ENCODE measurements around the gene HCLS1. TPM values are rescaled to one million over a fixed set of nuclear protein-coding genes. Genes with fewer than 3 reads are reported as not detected.

The HCLS1 gene, protein sequence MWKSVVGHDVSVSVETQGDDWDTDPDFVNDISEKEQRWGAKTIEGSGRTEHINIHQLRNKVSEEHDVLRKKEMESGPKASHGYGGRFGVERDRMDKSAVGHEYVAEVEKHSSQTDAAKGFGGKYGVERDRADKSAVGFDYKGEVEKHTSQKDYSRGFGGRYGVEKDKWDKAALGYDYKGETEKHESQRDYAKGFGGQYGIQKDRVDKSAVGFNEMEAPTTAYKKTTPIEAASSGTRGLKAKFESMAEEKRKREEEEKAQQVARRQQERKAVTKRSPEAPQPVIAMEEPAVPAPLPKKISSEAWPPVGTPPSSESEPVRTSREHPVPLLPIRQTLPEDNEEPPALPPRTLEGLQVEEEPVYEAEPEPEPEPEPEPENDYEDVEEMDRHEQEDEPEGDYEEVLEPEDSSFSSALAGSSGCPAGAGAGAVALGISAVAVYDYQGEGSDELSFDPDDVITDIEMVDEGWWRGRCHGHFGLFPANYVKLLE
- total RNA-seq (2021; fragmentation: NEBNext Ultra II Directional; extraction: Animal tissue kit (Norgen Biotek cat#: 25700)) = 0.86 and 1.3 TPM in 2 replicates
- 0.46 and 0.53 TPM in 2 replicates for polyA plus RNA-seq (2011; rRNA removed)
- 0.87 TPM for polyA plus RNA-seq (2011; cell fraction: cytosol; rRNA removed)
- 0.70 TPM for polyA plus RNA-seq (2011; cell fraction: nucleus; rRNA removed)
- 0.70 to 1.0 TPM (median 0.92 TPM) in 4 replicates for polyA plus RNA-seq (2012, experiment 1 of 2)
- polyA plus RNA-seq (2012, experiment 2 of 2) = 0.16 TPM
- polyA plus RNA-seq (2013, experiment 1 of 2) = 1.3 TPM
- 1.2 TPM for polyA plus RNA-seq (2013, experiment 2 of 2)
- polyA minus RNA-seq (2011; rRNA and poly(A)+ RNA removed) = 0.44 and 0.56 TPM in 2 replicates
- not detected for polyA minus RNA-seq (2011; cell fraction: cytosol; rRNA and poly(A)+ RNA removed)
- 0.70 TPM for polyA minus RNA-seq (2011; cell fraction: nucleus; rRNA and poly(A)+ RNA removed)
- long read RNA-seq, experiment 1 = 0 reads
- long read RNA-seq, experiment 2, partial matches to known transcripts = 0 of 1 reads
- long read RNA-seq, experiment 2, other reads (novel, unspliced or antisense) = 0 of 1 reads

DNA sequence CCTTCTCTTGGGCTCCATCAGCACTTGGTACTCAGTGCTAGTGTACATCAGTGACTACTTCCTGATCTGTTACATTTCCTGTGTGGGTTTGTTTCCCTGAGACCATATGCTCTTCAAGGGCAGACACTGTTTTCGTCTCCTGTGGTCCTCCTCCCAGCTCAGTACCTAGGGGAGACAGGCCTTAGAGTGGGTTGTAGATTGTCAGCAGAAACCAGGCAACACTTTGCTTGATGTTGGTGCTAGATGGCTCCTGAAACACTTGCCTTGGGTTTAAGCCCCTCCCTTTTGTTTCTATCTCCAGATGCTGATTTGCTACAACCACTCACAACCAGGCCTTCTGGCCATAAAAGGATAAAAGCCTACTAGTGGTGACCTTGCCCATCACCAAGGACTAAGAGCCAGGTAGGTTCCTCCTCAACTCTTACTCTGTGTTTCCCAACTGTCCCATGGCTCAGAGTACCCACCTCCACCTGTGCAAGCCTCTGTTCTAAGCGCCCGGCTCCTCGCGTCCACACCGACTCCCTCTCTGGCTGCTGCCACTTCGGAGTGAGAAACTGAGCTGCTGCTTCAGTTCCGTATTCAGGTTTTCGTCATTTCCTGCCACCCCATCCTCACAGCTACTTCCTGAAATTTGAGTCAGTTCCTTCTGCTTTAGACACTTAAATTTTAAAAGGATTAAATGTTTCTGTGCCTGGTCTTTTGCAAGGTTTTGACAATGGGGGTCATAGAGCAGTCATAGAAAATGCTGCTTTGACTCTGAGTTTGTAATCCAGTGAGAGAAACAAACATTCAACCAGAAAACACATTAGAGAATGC is at the start of gene HCLS1:
TSS of gene HCLS1 (minus strand) at position 548 of the 816 bp plus-strand sequence. CDS start 2,556 bp downstream, outside the sequence.
- H3K27ac ChIP-seq (ENCODE audit: low read depth, low read length) = no peak within 1 kb of the TSS
- no peak within 1 kb of the TSS for H2BK15ac ChIP-seq (ENCODE audit: low read length)
- TF ChIP-seq CEBPB (IDR thresholded peaks at IDR 0.05; ENCODE audit: low read depth, low read length) = no peak
- TF ChIP-seq SRF (IDR thresholded peaks at IDR 0.05; ENCODE audit: low read depth, low read length) = peak; percentile 67
- TF ChIP-seq, protein P1, sequence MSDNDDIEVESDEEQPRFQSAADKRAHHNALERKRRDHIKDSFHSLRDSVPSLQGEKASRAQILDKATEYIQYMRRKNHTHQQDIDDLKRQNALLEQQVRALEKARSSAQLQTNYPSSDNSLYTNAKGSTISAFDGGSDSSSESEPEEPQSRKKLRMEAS (IDR thresholded peaks at IDR 0.05) = no peak
- no peak within 1 kb of the TSS for H4K91ac ChIP-seq (replicated peaks; ENCODE audit: insufficient read length, low read length)
- H2BK20ac ChIP-seq (ENCODE audit: low read length) = no peak within 1 kb of the TSS
- DNase-seq (ENCODE audit: low read depth in 1 of 2, low spot score in 2 of 2) (no peak), FAIRE-seq (no peak)
- ChIA-PET POLR2A (ENCODE audit: partially characterized antibody) (interaction anchor here (0.9 to 1.6 kb wide), 2 partner anchors 10 to 114 kb away, joined by 4 to 5 read pairs; partner anchors contain the start of gene POLQ), CTCF (ENCODE audit: partially characterized antibody) (interaction anchor here (0.6 to 2.1 kb wide), 2 partner anchors 10 to 114 kb away, joined by 3 to 8 read pairs; partner anchors contain the start of gene POLQ)
- H3K9ac ChIP-seq (replicated peaks in 1 of 4; ENCODE audit: extremely low read depth in 1 of 4, low read depth in 3 of 4, low read length in 3 of 4) = no peak within 1 kb of the TSS
- peaks cover 0 to 10% (median 0%) of the 10 kb centered on the region in 4 experiments; a peak in 2 of 7 replicates for H3K4me1 ChIP-seq (replicated peaks in 1 of 4; ENCODE audit: control insufficient read depth in 3 of 4, insufficient read depth in 4 of 4, low read length in 3 of 4)
- H3K14ac ChIP-seq (ENCODE audit: insufficient read length) = no peak within 1 kb of the TSS
- no peaks in the 10 kb centered on the region for H3K79me1 ChIP-seq (ENCODE audit: low read depth, low read length)
- no peak within 1 kb of the TSS for H3K4me2 ChIP-seq (ENCODE audit: insufficient read depth in 1 of 2, low read depth in 2 of 2, low read length in 2 of 2)
- WGBS, 2 experiments (ENCODE audit: extremely low coverage in 1 of 2, insufficient coverage in 1 of 2, insufficient read length in 1 of 2, insufficient replicate concordance in 2 of 2, low coverage in 1 of 2, low lambda C conversion rate in 2 of 2, missing lambda C conversion rate in 1 of 2) = 94% methylated on average over 9 of the region's 9 CpGs; no CpG with 5 or more reads in 1 of the 2 experiments
- no peak within 1 kb of the TSS for H3K18ac ChIP-seq (ENCODE audit: extremely low read depth, low read length)
- peaks cover 0 to 11% (median 9%) of the 10 kb centered on the region in 4 experiments; a peak in 5 of 8 replicates for H3K36me3 ChIP-seq (ENCODE audit: control insufficient read depth in 2 of 4, insufficient read depth in 4 of 4, low read length in 3 of 4)
- H3K4me3 ChIP-seq (ENCODE audit: extremely low read depth in 1 of 4, insufficient read depth in 2 of 4, low read depth in 3 of 4, low read length in 4 of 4) = no peak within 1 kb of the TSS
- H2BK12ac ChIP-seq (ENCODE audit: low read depth, low read length) = 0 out of 2 replicates have a peak within 1 kb of the TSS, but pooled peaks have one; percentile 40
- H4K5ac ChIP-seq (ENCODE audit: insufficient read length, low read depth, low read length) = no peak within 1 kb of the TSS
- H3K4ac ChIP-seq (replicated peaks; ENCODE audit: insufficient read length, low read depth, low read length) = no peak within 1 kb of the TSS
- H2BK5ac ChIP-seq (ENCODE audit: low read depth, low read length) = 0 out of 2 replicates have a peak within 1 kb of the TSS, but pooled peaks have one; percentile 6
- no peaks in the 10 kb centered on the region for H3K9me3 ChIP-seq (ENCODE audit: insufficient read depth in 2 of 2, low read depth in 1 of 2, low read length in 1 of 2)
- H4K8ac ChIP-seq (ENCODE audit: extremely low read depth, insufficient read depth, low read length) = peak within 1 kb of the TSS; percentile 7; the same call in 1 of the 2 replicates
- no peak within 1 kb of the TSS for H2BK120ac ChIP-seq (replicated peaks; ENCODE audit: low read depth, low read length)
- H3K56ac ChIP-seq (replicated peaks; ENCODE audit: insufficient read length, low read depth, low read length) = no peak within 1 kb of the TSS
- H3K27me3 ChIP-seq (replicated peaks in 1 of 4; ENCODE audit: control insufficient read depth in 3 of 4, extremely low read depth in 1 of 4, insufficient read depth in 3 of 4, low read length in 3 of 4) = no peaks in the 10 kb centered on the region
- no peak within 1 kb of the TSS for H2AK5ac ChIP-seq (ENCODE audit: low read depth, low read length)
- H4K20me1 ChIP-seq (replicated peaks in 1 of 2; ENCODE audit: control insufficient read depth in 1 of 2, insufficient read depth in 2 of 2, low read length in 2 of 2) = no peaks in the 10 kb centered on the region
- H3K23me2 ChIP-seq (ENCODE audit: low read depth, low read length) = no peaks in the 10 kb centered on the region
- H3K23ac ChIP-seq (ENCODE audit: insufficient read length) = no peak within 1 kb of the TSS
- H2AFZ ChIP-seq (ENCODE audit: low read length) = no peak within 1 kb of the TSS
- H3K79me2 ChIP-seq (ENCODE audit: control insufficient read depth in 1 of 2, insufficient read depth in 2 of 2, low read length in 2 of 2) = no peaks in the 10 kb centered on the region
